Fibroblast of skin of left biceps (primary cell): ENCODE measurements around the gene NSA2.
"Not testable (repeated sequence)": the region's sequence is repeated elsewhere in the genome, so short reads cannot be mapped to it uniquely, and the experiment has no call there.

Experiments
- DNase-seq, 2 experiments: peaks; one replicate each; pipeline ENCODE4 v3.0.0-alpha.2; 2013; ENCODE audit warnings: low read depth in 2 of 2

The NSA2 gene

GRCh38 chr5:74766849-74767578 lies at the start of gene NSA2, which contains the start of gene GFM2:
NSA2 (plus strand) TSS chr5:74767249; CDS start chr5:74767361, 112 bp downstream.
GFM2 (minus strand) TSS chr5:74767117; CDS start chr5:74763742, 3,375 bp downstream.
- peak; percentile 78 to 79 for DNase-seq

GRCh38 chr5:74717596-74717995 lies 49.5 kb upstream of the NSA2 start:
- no peak for DNase-seq

- no peak for DNase-seq
Measured at GRCh38 chr5:74722271-74722670, 44.8 kb upstream of the NSA2 start.

GRCh38 chr5:74725331-74725730 lies 41.7 kb upstream of the NSA2 start:
- no peak for DNase-seq

GRCh38 chr5:74736759-74737158 lies 30.3 kb upstream of the NSA2 start:
- DNase-seq: no peak

GRCh38 chr5:74738406-74738805 lies 28.6 kb upstream of the NSA2 start:
- no peak for DNase-seq

GRCh38 chr5:74748742-74749141 lies 18.3 kb upstream of the NSA2 start:
- not testable (repeated sequence) for DNase-seq

- DNase-seq: no peak
Measured at GRCh38 chr5:74761241-74761640, 5.8 kb upstream of the NSA2 start.

GRCh38 chr5:74762599-74762998 lies 4.5 kb upstream of the NSA2 start:
- DNase-seq: peak in 1 of 2 experiments; percentile 6

GRCh38 chr5:74763504-74763903 lies 3.5 kb upstream of the NSA2 start:
- no peak for DNase-seq

GRCh38 chr5:74765201-74765600 lies 1.8 kb upstream of the NSA2 start:
- DNase-seq: no peak

GRCh38 chr5:74765929-74766328 lies 1.1 kb upstream of the NSA2 start:
- DNase-seq: no peak

GRCh38 chr5:74766418-74766848 lies 616 bp upstream of the NSA2 start:
- no peak for DNase-seq

GRCh38 chr5:74767579-74767913 lies 497 bp downstream of the NSA2 start:
- no peak for DNase-seq

GRCh38 chr5:74772359-74772758 lies 5.3 kb downstream of the NSA2 start:
- DNase-seq: no peak

GRCh38 chr5:74778609-74779008 lies 11.6 kb downstream of the NSA2 start:
- no peak for DNase-seq

GRCh38 chr5:74786851-74787250 lies 19.8 kb downstream of the NSA2 start:
- no peak for DNase-seq

- no peak for DNase-seq
Measured at GRCh38 chr5:74787424-74787823, 20.4 kb downstream of the NSA2 start.

GRCh38 chr5:74791669-74792068 lies 24.6 kb downstream of the NSA2 start:
- not testable (repeated sequence) for DNase-seq

GRCh38 chr5:74798977-74799911 lies 32.2 kb downstream of the NSA2 start:
- DNase-seq: no peak

- no peak for DNase-seq
Measured at GRCh38 chr5:74801197-74801596, 34.1 kb downstream of the NSA2 start.

- peak in 1 of 2 experiments; percentile 4 for DNase-seq
Measured at GRCh38 chr5:74801941-74802340, 34.9 kb downstream of the NSA2 start.

- DNase-seq: no peak
Measured at GRCh38 chr5:74810915-74811314, 43.9 kb downstream of the NSA2 start.
